Measurements from ENCODE around the gene ZNF638. TPM values are rescaled to one million over a fixed set of nuclear protein-coding genes. Genes with fewer than 3 reads are reported as not detected.

The ZNF638 gene
- total RNA-seq, 2 donors from 2014 or later: 104 to 135 TPM

- no peak overlapping the region for H3K4me3 Mint-ChIP-seq
- no peak overlapping the region for H3K27ac Mint-ChIP-seq
- H3K36me3 Mint-ChIP-seq: peaks cover 22% of the 10 kb centered on the region
- no peak for DNase-seq (ENCODE audit: low spot score)
- no peak for ATAC-seq
- peaks cover 38 to 55% of the 10 kb centered on the region in 2 donors for H3K4me1 Mint-ChIP-seq (ENCODE audit: low read depth in 2 of 2)
- no peaks in the 10 kb centered on the region for H3K9me3 Mint-ChIP-seq
- no peaks in the 10 kb centered on the region for H3K27me3 Mint-ChIP-seq
Observed at GRCh38 chr2:71347517-71347916, 15.9 kb downstream of the ZNF638 start.

- no peak for ATAC-seq
- DNase-seq (ENCODE audit: low spot score): no peak
- Mint-ChIP-seq H3K27ac (no peak overlapping the region), H3K4me3 (no peak overlapping the region), H3K9me3 (no peaks in the 10 kb centered on the region), H3K36me3 (peaks cover 22% of the 10 kb centered on the region), H3K4me1 (ENCODE audit: low read depth in 2 of 2) (peaks cover 43 to 60% of the 10 kb centered on the region in 2 donors), H3K27me3 (no peaks in the 10 kb centered on the region)
Observed at GRCh38 chr2:71348302-71348701, 16.7 kb downstream of the ZNF638 start.

- Mint-ChIP-seq H3K36me3 (peaks cover 30% of the 10 kb centered on the region), H3K27ac (peak overlapping the region in 1 of 2 donors; percentile 0), H3K4me1 (ENCODE audit: low read depth in 2 of 2) (peaks cover 39 to 43% of the 10 kb centered on the region in 2 donors), H3K4me3 (peak overlapping the region; percentile 43), H3K27me3 (no peaks in the 10 kb centered on the region), H3K9me3 (no peaks in the 10 kb centered on the region)
- ATAC-seq: peak; percentile 50 to 84
- DNase-seq (ENCODE audit: low spot score): no peak
Observed at GRCh38 chr2:71353248-71353647, 21.7 kb downstream of the ZNF638 start.

- no peak for DNase-seq (ENCODE audit: low spot score)
- Mint-ChIP-seq H3K4me1 (ENCODE audit: low read depth in 2 of 2) (peaks cover 20 to 26% of the 10 kb centered on the region in 2 donors), H3K27ac (no peak overlapping the region), H3K9me3 (no peaks in the 10 kb centered on the region), H3K27me3 (no peaks in the 10 kb centered on the region), H3K36me3 (peaks cover 44% of the 10 kb centered on the region), H3K4me3 (no peak overlapping the region)
- ATAC-seq: no peak
Observed at GRCh38 chr2:71358931-71359671, 27.5 kb downstream of the ZNF638 start.

- H3K27me3 Mint-ChIP-seq: no peaks in the 10 kb centered on the region
- H3K4me3 Mint-ChIP-seq: no peak overlapping the region
- H3K36me3 Mint-ChIP-seq: peaks cover 48% of the 10 kb centered on the region
- DNase-seq (ENCODE audit: low spot score) (no peak), ATAC-seq (no peak)
- peaks cover 20 to 26% of the 10 kb centered on the region in 2 donors for H3K4me1 Mint-ChIP-seq (ENCODE audit: low read depth in 2 of 2)
- H3K9me3 Mint-ChIP-seq: no peaks in the 10 kb centered on the region
- no peak overlapping the region for H3K27ac Mint-ChIP-seq
Observed at GRCh38 chr2:71360434-71360975, 28.9 kb downstream of the ZNF638 start.

GRCh38 chr2:71361631-71362030, 30.0 kb downstream of the ZNF638 start:
- H3K36me3 Mint-ChIP-seq: peaks cover 45% of the 10 kb centered on the region

GRCh38 chr2:71362447-71362846, 30.9 kb downstream of the ZNF638 start:
- Mint-ChIP-seq H3K27ac (no peak overlapping the region), H3K4me1 (ENCODE audit: low read depth in 2 of 2) (peaks cover 16 to 20% of the 10 kb centered on the region in 2 donors), H3K4me3 (no peak overlapping the region), H3K36me3 (peaks cover 38% of the 10 kb centered on the region), H3K27me3 (no peaks in the 10 kb centered on the region), H3K9me3 (no peaks in the 10 kb centered on the region)
- ATAC-seq (no peak), DNase-seq (ENCODE audit: low spot score) (no peak)

More at GRCh38 chr2:71361631-71362030, 30.0 kb downstream of the ZNF638 start:
- no peak for DNase-seq (ENCODE audit: low spot score)
- Mint-ChIP-seq H3K9me3 (no peaks in the 10 kb centered on the region), H3K27me3 (no peaks in the 10 kb centered on the region), H3K27ac (no peak overlapping the region), H3K4me1 (ENCODE audit: low read depth in 2 of 2) (peaks cover 20 to 22% of the 10 kb centered on the region in 2 donors), H3K4me3 (no peak overlapping the region)
- ATAC-seq: no peak

- ATAC-seq (no peak), DNase-seq (ENCODE audit: low spot score) (no peak)
- Mint-ChIP-seq H3K27me3 (no peaks in the 10 kb centered on the region), H3K4me3 (no peak overlapping the region), H3K27ac (no peak overlapping the region), H3K4me1 (ENCODE audit: low read depth in 2 of 2) (peaks cover 6 to 11% of the 10 kb centered on the region in 2 donors), H3K36me3 (peaks cover 12% of the 10 kb centered on the region), H3K9me3 (no peaks in the 10 kb centered on the region)
Observed at GRCh38 chr2:71370015-71370414, 38.4 kb downstream of the ZNF638 start.

- DNase-seq (ENCODE audit: low spot score) (no peak), ATAC-seq (no peak)
- H3K27ac Mint-ChIP-seq: peak overlapping the region in 1 of 2 donors; percentile 22
- no peak overlapping the region for H3K4me3 Mint-ChIP-seq
- H3K27me3 Mint-ChIP-seq: no peaks in the 10 kb centered on the region
- H3K4me1 Mint-ChIP-seq (ENCODE audit: low read depth in 2 of 2): peaks cover 6 to 17% of the 10 kb centered on the region in 2 donors
- peaks cover 6% of the 10 kb centered on the region for H3K36me3 Mint-ChIP-seq
- no peaks in the 10 kb centered on the region for H3K9me3 Mint-ChIP-seq
Observed at GRCh38 chr2:71372042-71372441, 40.5 kb downstream of the ZNF638 start.

GRCh38 chr2:71379086-71379485, 47.5 kb downstream of the ZNF638 start:
- H3K27ac Mint-ChIP-seq: peak overlapping the region in 1 of 2 donors; percentile 1

GRCh38 chr2:71380665-71381064, 49.1 kb downstream of the ZNF638 start:
- peaks cover 35% of the 10 kb centered on the region for H3K36me3 Mint-ChIP-seq
- H3K4me1 Mint-ChIP-seq (ENCODE audit: low read depth in 2 of 2): peaks cover 10 to 14% of the 10 kb centered on the region in 2 donors
- no peak overlapping the region for H3K4me3 Mint-ChIP-seq

More at GRCh38 chr2:71379086-71379485, 47.5 kb downstream of the ZNF638 start:
- Mint-ChIP-seq H3K9me3 (no peaks in the 10 kb centered on the region), H3K36me3 (peaks cover 31% of the 10 kb centered on the region), H3K4me1 (ENCODE audit: low read depth in 2 of 2) (peaks cover 10 to 17% of the 10 kb centered on the region in 2 donors), H3K4me3 (no peak overlapping the region), H3K27me3 (no peaks in the 10 kb centered on the region)
- DNase-seq (ENCODE audit: low spot score) (no peak), ATAC-seq (no peak)

GRCh38 chr2:71385012-71385411, 53.4 kb downstream of the ZNF638 start:
- Mint-ChIP-seq H3K27ac (no peak overlapping the region), H3K4me3 (no peak overlapping the region), H3K4me1 (ENCODE audit: low read depth in 2 of 2) (no peaks in the 10 kb centered on the region), H3K27me3 (no peaks in the 10 kb centered on the region), H3K36me3 (peaks cover 31% of the 10 kb centered on the region), H3K9me3 (no peaks in the 10 kb centered on the region)
- DNase-seq (ENCODE audit: low spot score) (no peak), ATAC-seq (no peak)

More at GRCh38 chr2:71380665-71381064, 49.1 kb downstream of the ZNF638 start:
- Mint-ChIP-seq H3K27me3 (no peaks in the 10 kb centered on the region), H3K9me3 (no peaks in the 10 kb centered on the region), H3K27ac (no peak overlapping the region)
- ATAC-seq: no peak
- no peak for DNase-seq (ENCODE audit: low spot score)

GRCh38 chr2:71388214-71388613, 56.6 kb downstream of the ZNF638 start:
- Mint-ChIP-seq H3K9me3 (no peaks in the 10 kb centered on the region), H3K36me3 (peaks cover 16% of the 10 kb centered on the region), H3K27ac (no peak overlapping the region), H3K4me3 (no peak overlapping the region), H3K4me1 (ENCODE audit: low read depth in 2 of 2) (no peaks in the 10 kb centered on the region), H3K27me3 (no peaks in the 10 kb centered on the region)
- ATAC-seq (no peak), DNase-seq (ENCODE audit: low spot score) (no peak)

GRCh38 chr2:71389384-71390072, 57.9 kb downstream of the ZNF638 start:
- H3K27ac Mint-ChIP-seq: no peak overlapping the region
- ATAC-seq: no peak

More at GRCh38 chr2:71389384-71390072, 57.9 kb downstream of the ZNF638 start:
- Mint-ChIP-seq H3K36me3 (peaks cover 13% of the 10 kb centered on the region), H3K4me1 (ENCODE audit: low read depth in 2 of 2) (no peaks in the 10 kb centered on the region), H3K4me3 (no peak overlapping the region), H3K9me3 (no peaks in the 10 kb centered on the region), H3K27me3 (no peaks in the 10 kb centered on the region)
- no peak for DNase-seq (ENCODE audit: low spot score)
